ENCODE data around the gene WNT5B. TPM values are rescaled to one million over a fixed set of nuclear protein-coding genes. Genes with fewer than 3 reads are reported as not detected.
"Not testable (repeated sequence)": the region's sequence is repeated elsewhere in the genome, so short reads cannot be mapped to it uniquely, and the experiment has no call there.

Gene WNT5B
- polyA plus RNA-seq, 3 donors: 5.0 to 8.0 (median 7.4) TPM

GRCh38 chr12:1594261-1595025, 34.6 kb upstream of the WNT5B start, which contains the start of gene FBXL14:
Gene FBXL14, minus strand, starts transcription at chr12:1594581. Its CDS starts 515 bp downstream, at chr12:1594066.
- peak in 9 of 11 donors; percentile 74 to 90 (median 87) for DNase-seq (ENCODE audit: extremely low read depth in 1 of 11, low read depth in 9 of 11, low spot score in 4 of 11)

- no peak for DNase-seq (ENCODE audit: extremely low read depth in 1 of 11, low read depth in 9 of 11, low spot score in 4 of 11)
Observed at GRCh38 chr12:1595026-1595561, 33.9 kb upstream of the WNT5B start.

- no peak for DNase-seq (ENCODE audit: extremely low read depth in 1 of 11, low read depth in 9 of 11, low spot score in 4 of 11)
Observed at GRCh38 chr12:1595690-1596347, 33.2 kb upstream of the WNT5B start.

GRCh38 chr12:1598757-1599156, 30.3 kb upstream of the WNT5B start:
- DNase-seq (ENCODE audit: extremely low read depth in 1 of 11, low read depth in 9 of 11, low spot score in 4 of 11): no peak

GRCh38 chr12:1602706-1603105, 26.3 kb upstream of the WNT5B start:
- DNase-seq (ENCODE audit: extremely low read depth in 1 of 11, low read depth in 9 of 11, low spot score in 4 of 11): not testable (repeated sequence)

GRCh38 chr12:1603269-1603993, 25.6 kb upstream of the WNT5B start:
- no peak for DNase-seq (ENCODE audit: extremely low read depth in 1 of 11, low read depth in 9 of 11, low spot score in 4 of 11)

- DNase-seq (ENCODE audit: extremely low read depth in 1 of 11, low read depth in 9 of 11, low spot score in 4 of 11): no peak
Observed at GRCh38 chr12:1604464-1604863, 24.6 kb upstream of the WNT5B start.

GRCh38 chr12:1605129-1606020, 23.7 kb upstream of the WNT5B start:
- DNase-seq (ENCODE audit: extremely low read depth in 1 of 11, low read depth in 9 of 11, low spot score in 4 of 11): peak in 6 of 11 donors; percentile 78 to 90 (median 82)

- no peak for DNase-seq (ENCODE audit: extremely low read depth in 1 of 11, low read depth in 9 of 11, low spot score in 4 of 11)
Observed at GRCh38 chr12:1606021-1606622, 22.9 kb upstream of the WNT5B start.

GRCh38 chr12:1607940-1608712, 20.9 kb upstream of the WNT5B start:
- no peak for DNase-seq (ENCODE audit: extremely low read depth in 1 of 11, low read depth in 9 of 11, low spot score in 4 of 11)

GRCh38 chr12:1608713-1609119, 20.3 kb upstream of the WNT5B start:
- no peak for DNase-seq (ENCODE audit: extremely low read depth in 1 of 11, low read depth in 9 of 11, low spot score in 4 of 11)

- no peak for DNase-seq (ENCODE audit: extremely low read depth in 1 of 11, low read depth in 9 of 11, low spot score in 4 of 11)
Observed at GRCh38 chr12:1610072-1610643, 18.9 kb upstream of the WNT5B start.

- no peak for DNase-seq (ENCODE audit: extremely low read depth in 1 of 11, low read depth in 9 of 11, low spot score in 4 of 11)
Observed at GRCh38 chr12:1611803-1612572, 17.0 kb upstream of the WNT5B start.

GRCh38 chr12:1613860-1614259, 15.2 kb upstream of the WNT5B start:
- DNase-seq (ENCODE audit: extremely low read depth in 1 of 11, low read depth in 9 of 11, low spot score in 4 of 11): no peak

GRCh38 chr12:1614360-1614759, 14.7 kb upstream of the WNT5B start:
- no peak for DNase-seq (ENCODE audit: extremely low read depth in 1 of 11, low read depth in 9 of 11, low spot score in 4 of 11)

- DNase-seq (ENCODE audit: extremely low read depth in 1 of 11, low read depth in 9 of 11, low spot score in 4 of 11): no peak
Observed at GRCh38 chr12:1616233-1617066, 12.6 kb upstream of the WNT5B start.
